B cell (primary cell): ENCODE measurements around the gene SNTB2. TPM values are rescaled to one million over a fixed set of nuclear protein-coding genes. Genes with fewer than 3 reads are reported as not detected.

Source experiments
- ATAC-seq: fragments of 200-7000 bp; cut with Tn5 transposase; one replicate; pipeline ENCODE4 v1.10.0; 2021; ENCODE audit warnings: low read depth, mild to moderate bottlenecking, moderate number of reproducible peaks, moderate library complexity
- CTCF ChIA-PET: fragments of 350-600 bp; sonication (Branson Sonifier 250); formaldehyde crosslinking; loops from one replicate; lab custom pipeline; 2021; ENCODE audit warnings: antibody characterized with exemption, inconsistent platforms; lab: Charles Lee
- POLR2A ChIA-PET: fragments of 350-600 bp; sonication (Branson Sonifier 250); formaldehyde crosslinking; loops from one replicate; lab custom pipeline; 2021; ENCODE audit warnings: antibody characterized with exemption; lab: Charles Lee
- DNase-seq: peaks from one replicate; pipeline ENCODE4 v3.0.0; 2013
- H2AFZ ChIP-seq: 2 replicates; pipeline ENCODE4 v1.6.1; 2012; ENCODE audit warnings: mild to moderate bottlenecking, low read depth, low read length; ENCODE audit not compliant: insufficient read depth, poor library complexity, severe bottlenecking
- H3K27ac ChIP-seq, 2 donors: 1 replicate in 1 of 2; 2 replicates in 1 of 2; pipeline ENCODE4 v1.5.1; 2012 to 2013; ENCODE audit warnings: low read length in 2 of 2, mild to moderate bottlenecking in 2 of 2, moderate library complexity in 1 of 2
- H3K27me3 ChIP-seq, 4 experiments: fragments of 200-600 bp in 1 of 4; sonication (generic) in 1 of 4; replicated peaks in 1 of 4; 1 replicate in 2 of 4; 2 replicates in 2 of 4; pipeline versions ENCODE4 v1.6.1 to v1.7.0; 2013 to 2016; ENCODE audit warnings: low read length in 3 of 4, mild to moderate bottlenecking in 2 of 4, mixed read lengths in 1 of 4, moderate library complexity in 1 of 4; ENCODE audit not compliant: insufficient read depth in 4 of 4, control insufficient read depth in 3 of 4; ENCODE audit errors: control extremely low read depth in 1 of 4
- H3K36me3 ChIP-seq, 2 experiments: replicated peaks in 1 of 2; 1 replicate in 1 of 2; 2 replicates in 1 of 2; pipeline versions ENCODE4 v1.6.1 to v1.7.1; 2013; ENCODE audit warnings: low read length in 1 of 2; ENCODE audit not compliant: insufficient read depth in 2 of 2, control insufficient read depth in 1 of 2; ENCODE audit errors: control extremely low read depth in 1 of 2, extremely low read depth in 1 of 2
- H3K4me1 ChIP-seq, 2 donors: fragments of 200-600 bp in 1 of 2; sonication (generic) in 1 of 2; 1 replicate in 1 of 2; 2 replicates in 1 of 2; pipeline versions ENCODE4 v1.5.1 to v1.6.1; 2013 to 2017; ENCODE audit warnings: low read length in 2 of 2; ENCODE audit not compliant: control insufficient read depth in 2 of 2, insufficient read depth in 2 of 2
- H3K4me2 ChIP-seq: replicated peaks from 2 replicates; pipeline ENCODE3; 2012; ENCODE audit warnings: mild to moderate bottlenecking, low read depth, low read length; ENCODE audit not compliant: poor library complexity, severe bottlenecking
- H3K4me3 ChIP-seq, 5 experiments: fragments of 200-600 bp in 1 of 5; sonication (generic) in 1 of 5; 1 replicate in 3 of 5; 2 replicates in 2 of 5; pipeline versions ENCODE4 v1.5.1 to v1.7.0; 2011 to 2016; ENCODE audit warnings: low read length in 4 of 5, mild to moderate bottlenecking in 4 of 5, low read depth in 2 of 5, control low read depth in 1 of 5, moderate library complexity in 1 of 5; ENCODE audit not compliant: insufficient read depth in 1 of 5; ENCODE audit errors: control extremely low read depth in 1 of 5, extremely low read depth in 1 of 5
- H3K79me2 ChIP-seq: fragments of 200-600 bp; sonication (generic); one replicate; pipeline ENCODE4 v1.6.0; 2016; ENCODE audit warnings: low read length; ENCODE audit not compliant: control insufficient read depth, insufficient read depth
- H3K9ac ChIP-seq: fragments of 200-600 bp; sonication (generic); 2 replicates; pipeline ENCODE4 v1.6.1; 2017; ENCODE audit warnings: mild to moderate bottlenecking, low read length, moderate library complexity
- H3K9me3 ChIP-seq, 3 donors: one replicate each; pipeline versions ENCODE4 v1.6.1 to v1.7.1; 2013; ENCODE audit warnings: low read length in 2 of 3; ENCODE audit not compliant: control insufficient read depth in 2 of 3, insufficient read depth in 1 of 3; ENCODE audit errors: control extremely low read depth in 1 of 3
- H4K20me1 ChIP-seq: 2 replicates; pipeline ENCODE4 v1.6.0; 2012; ENCODE audit warnings: mild to moderate bottlenecking, low read length; ENCODE audit not compliant: insufficient read depth, control insufficient read depth, poor library complexity, severe bottlenecking
- H3K27ac Mint-ChIP-seq: one replicate; pipeline ENCODE4 v1.8.0; 2021; ENCODE audit warnings: mixed read lengths
- H3K27me3 Mint-ChIP-seq: one replicate; pipeline ENCODE4 v1.8.0; 2021; ENCODE audit warnings: mixed read lengths
- H3K4me1 Mint-ChIP-seq: one replicate; pipeline ENCODE4 v1.8.0; 2021; ENCODE audit warnings: mixed read lengths
- H3K4me3 Mint-ChIP-seq: one replicate; pipeline ENCODE4 v1.8.0; 2021; ENCODE audit warnings: mixed read lengths
- H3K9me3 Mint-ChIP-seq: one replicate; pipeline ENCODE4 v1.8.0; 2022; ENCODE audit warnings: mixed read lengths; ENCODE audit not compliant: insufficient read depth
- CTCF ChIP-seq: fragments of 200-600 bp; IDR thresholded peaks from one replicate; pipeline ENCODE4 v1.8.0; 2022; ENCODE audit warnings: antibody characterized with exemption, mild to moderate bottlenecking
- EZH2 ChIP-seq: IDR thresholded peaks from 2 replicates; pipeline ENCODE4 v1.6.1; 2012; ENCODE audit warnings: borderline replicate concordance, low read depth, mild to moderate bottlenecking, moderate library complexity, low read length; ENCODE audit not compliant: insufficient read depth, poor library complexity, severe bottlenecking
- WGBS: methylation state at CpG from one replicate; pipeline ENCODE4 v1.1.5; 2013; ENCODE audit warnings: missing lambda C conversion rate; ENCODE audit not compliant: insufficient coverage; 5-methylcytosine and 5-hydroxymethylcytosine counted together
- intact Hi-C: fragments of 100-400 bp; cut with micrococcal nuclease; formaldehyde crosslinking; loops from one replicate; pipeline ENCODE4 v1.10.0; 2022
- polyA plus RNA-seq: library from polyadenylated mRNA; depleted of rRNA; stranded (reverse); fragments of >200 nt; gene quantifications from 2 replicates; pipeline ENCODE4 v1.2.3, GENCODE V29; 2012
- total RNA-seq, 2 donors: library from RNA; stranded (reverse); fragments of 120-200 nt in 1 of 2; gene quantifications; 1 replicate in 1 of 2; 2 replicates in 1 of 2; pipeline versions ENCODE4 v1.2.3 to v1.2.4, GENCODE V29; 2013 to 2022

Gene SNTB2
- total and polyA plus RNA-seq, 2 donors (not counting 1 experiment from before 2014, with no cell fraction given): 3.8 to 16.2 TPM

DNA sequence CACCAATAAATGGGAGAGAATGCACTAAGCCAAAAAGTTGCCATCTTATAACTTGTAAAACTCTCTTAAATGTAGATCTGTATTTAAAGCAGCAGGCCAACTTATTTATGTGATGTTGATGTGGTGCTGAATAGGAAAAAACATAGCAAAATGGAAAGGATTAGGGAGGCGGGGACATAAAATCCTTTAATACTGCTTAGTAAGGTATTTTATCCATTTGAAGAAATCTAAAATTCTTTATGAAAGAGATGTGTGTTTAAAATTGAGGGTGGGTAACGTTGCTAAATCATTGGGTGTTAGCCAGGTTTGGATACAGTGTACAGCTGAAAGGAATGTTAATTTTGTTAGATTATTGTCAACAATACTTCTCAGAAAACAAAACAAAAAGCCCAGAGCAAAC is 14.3 kb downstream of the SNTB2 start:
- ATAC-seq (no peak), DNase-seq (no peak)
- ChIA-PET CTCF (interaction anchor here (0.6 kb wide), 1 partner anchor 84 kb away, joined by 3 read pairs; no protein-coding TSS in a partner anchor), POLR2A (no interaction called here)
- Mint-ChIP-seq H3K27ac (no peak overlapping the region), H3K27me3 (no peaks in the 10 kb centered on the region), H3K4me3 (no peak overlapping the region), H3K4me1 (peaks cover 12% of the 10 kb centered on the region), H3K9me3 (no peaks in the 10 kb centered on the region)
- TF ChIP-seq CTCF (no peak), EZH2 (no peak)
- H2AFZ ChIP-seq: no peak overlapping the region
- WGBS: no CpG with 5 or more reads among the region's 2 CpGs
- no peaks in the 10 kb centered on the region for H3K27me3 ChIP-seq
- H3K27ac ChIP-seq: no peak overlapping the region
- no peak overlapping the region for H3K4me2 ChIP-seq
- peaks cover 0 to 2% of the 10 kb centered on the region in 2 donors for H3K4me1 ChIP-seq
- no peaks in the 10 kb centered on the region for H3K36me3 ChIP-seq
- H4K20me1 ChIP-seq: peaks cover 5% of the 10 kb centered on the region
- no peak overlapping the region for H3K9ac ChIP-seq
- intact Hi-C loops: no loop called here
- H3K9me3 ChIP-seq: no peaks in the 10 kb centered on the region
- no peak overlapping the region for H3K4me3 ChIP-seq
- peaks cover 11% of the 10 kb centered on the region for H3K79me2 ChIP-seq

DNA sequence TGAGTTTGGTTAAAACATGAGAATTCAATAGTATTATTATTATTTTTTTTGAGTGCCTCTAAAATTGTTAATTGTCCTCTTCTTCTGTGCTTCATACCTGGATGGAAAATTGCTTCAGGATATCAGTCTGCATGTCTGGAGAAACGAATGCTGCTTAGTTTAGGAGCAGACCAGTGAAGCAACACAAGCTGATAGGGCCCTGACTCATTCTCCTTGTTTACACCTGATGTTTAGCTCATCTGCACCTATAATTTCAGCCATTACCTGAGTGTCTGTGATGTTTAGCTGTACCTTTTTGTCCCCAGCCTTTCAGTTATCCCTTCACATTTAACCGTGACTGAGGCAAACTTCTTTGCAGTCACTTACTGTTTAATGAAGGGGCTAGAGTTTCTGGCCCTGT is 14.8 kb downstream of the SNTB2 start:
- no peak overlapping the region for H3K4me3 ChIP-seq
- TF ChIP-seq EZH2 (no peak), CTCF (no peak)
- 100% methylated on average over 1 of the region's 2 CpGs for WGBS
- H3K9ac ChIP-seq: no peak overlapping the region
- H3K4me2 ChIP-seq: no peak overlapping the region
- peaks cover 0 to 2% of the 10 kb centered on the region in 2 donors for H3K4me1 ChIP-seq
- H2AFZ ChIP-seq: no peak overlapping the region
- Mint-ChIP-seq H3K27ac (no peak overlapping the region), H3K9me3 (no peaks in the 10 kb centered on the region), H3K4me1 (peaks cover 12% of the 10 kb centered on the region), H3K4me3 (no peak overlapping the region), H3K27me3 (no peaks in the 10 kb centered on the region)
- H3K27ac ChIP-seq: no peak overlapping the region
- DNase-seq (no peak), ATAC-seq (no peak)
- H4K20me1 ChIP-seq: peaks cover 5% of the 10 kb centered on the region
- peaks cover 11% of the 10 kb centered on the region for H3K79me2 ChIP-seq
- H3K36me3 ChIP-seq: no peaks in the 10 kb centered on the region
- CTCF ChIA-PET: no interaction called here
- intact Hi-C loops: no loop called here
- POLR2A ChIA-PET: no interaction called here
- no peaks in the 10 kb centered on the region for H3K9me3 ChIP-seq
- H3K27me3 ChIP-seq: no peaks in the 10 kb centered on the region
